HG03460 (cell line): ENCODE data around the gene SDK1.

Experiments
- ATAC-seq: cut with Tn5 transposase; IDR thresholded peaks from one replicate; pipeline ENCODE4 v1.9.1; 2021; ENCODE audit not compliant: unreplicated experiment

The SDK1 gene

GRCh38 chr7:3767917-3768777 lies 467.1 kb downstream of the SDK1 start:
- no peak for ATAC-seq

DNA sequence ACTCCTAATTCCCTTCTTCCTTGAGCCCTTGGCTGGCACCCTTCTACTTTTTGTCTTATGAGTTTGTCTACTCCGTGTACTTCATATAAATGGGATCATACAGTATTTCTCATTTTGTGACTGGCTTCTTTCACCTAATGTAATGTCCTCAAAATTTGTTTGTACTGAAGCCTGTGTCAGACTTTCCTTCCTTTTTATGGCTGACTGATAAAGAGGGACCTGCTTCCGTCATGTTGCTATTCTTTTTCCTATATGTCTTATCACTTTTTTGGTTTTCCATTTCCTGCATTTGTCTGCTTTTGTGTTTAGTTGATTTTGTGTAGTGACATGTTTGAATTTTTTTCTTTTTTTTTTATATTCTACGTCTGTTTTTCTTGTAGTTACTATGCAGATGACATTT lies 470.9 kb downstream of the SDK1 start:
- no peak for ATAC-seq

GRCh38 chr7:3778345-3778744 lies 477.3 kb downstream of the SDK1 start:
- no peak for ATAC-seq

GRCh38 chr7:3780016-3780415 lies 479.0 kb downstream of the SDK1 start:
- ATAC-seq: no peak

DNA sequence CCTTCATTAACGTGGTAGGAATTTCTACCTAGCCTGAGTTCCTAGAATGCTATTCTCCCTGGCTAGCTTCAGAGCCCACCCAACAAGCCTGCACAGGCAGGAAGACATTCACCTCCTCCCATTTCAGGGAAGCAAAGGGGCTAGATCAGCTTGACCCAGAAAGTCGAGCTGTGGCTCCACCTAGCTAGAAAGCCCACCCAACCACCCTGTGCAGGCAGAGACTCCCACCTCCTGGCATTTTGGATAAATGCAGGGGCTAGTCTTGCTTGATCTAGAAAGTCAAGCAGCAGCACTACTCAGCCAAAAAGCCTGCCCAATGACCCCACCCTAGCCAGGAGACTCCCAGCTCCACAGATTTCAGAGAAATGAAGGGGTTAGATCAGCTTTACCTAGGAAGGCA lies 479.5 kb downstream of the SDK1 start:
- ATAC-seq: no peak

GRCh38 chr7:3781607-3782006 lies 480.6 kb downstream of the SDK1 start:
- no peak for ATAC-seq

DNA sequence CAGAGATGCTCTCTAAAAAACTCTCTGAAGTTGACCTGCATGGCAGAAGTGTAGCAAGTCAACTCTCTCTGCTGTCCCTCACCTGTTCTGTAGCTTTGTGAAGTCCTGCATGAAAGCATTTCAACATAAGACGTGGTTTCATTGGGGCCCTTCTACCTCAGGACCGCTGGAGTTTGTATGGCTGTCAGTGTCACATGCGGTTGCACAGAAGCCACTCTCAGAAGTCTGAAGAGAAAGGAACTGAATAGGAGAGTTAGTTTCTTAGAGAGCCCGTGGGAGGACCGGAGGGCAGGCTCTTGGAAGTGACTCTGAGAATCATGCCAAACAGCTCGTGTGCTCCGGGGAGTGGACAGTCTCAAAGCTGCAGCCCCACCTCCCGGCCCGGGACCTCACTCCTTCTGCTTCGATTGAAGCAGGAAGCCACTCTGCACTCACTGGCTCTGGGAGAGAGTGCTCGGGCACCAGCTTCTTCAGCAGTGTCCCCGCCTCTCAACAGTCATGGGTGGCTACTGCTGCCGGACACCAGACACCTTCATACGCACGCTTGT lies 486.7 kb downstream of the SDK1 start:
- no peak for ATAC-seq

- no peak for ATAC-seq
Observed at GRCh38 chr7:3790803-3791202, 489.8 kb downstream of the SDK1 start.

DNA sequence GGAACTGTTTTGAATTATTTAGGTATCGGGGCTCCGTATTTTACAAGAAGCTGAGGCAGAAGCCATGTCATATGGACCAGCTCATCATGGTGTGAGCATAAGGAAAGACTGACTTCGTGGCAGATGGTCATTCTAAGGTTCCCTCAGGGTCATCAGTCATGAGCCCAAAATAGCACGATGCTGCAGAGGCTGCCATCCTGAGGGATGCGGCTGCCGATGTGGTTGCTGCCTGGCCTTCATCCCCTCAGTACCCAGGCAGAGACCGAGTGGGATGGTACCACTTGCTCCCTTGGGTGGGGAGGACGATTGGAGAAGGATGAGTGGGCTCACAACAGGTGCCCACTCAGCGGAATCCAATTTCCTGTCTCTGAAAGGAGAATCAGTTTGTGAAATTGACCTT lies 490.3 kb downstream of the SDK1 start:
- ATAC-seq: no peak

- ATAC-seq: no peak
Observed at GRCh38 chr7:3795141-3795540, 494.1 kb downstream of the SDK1 start.

DNA sequence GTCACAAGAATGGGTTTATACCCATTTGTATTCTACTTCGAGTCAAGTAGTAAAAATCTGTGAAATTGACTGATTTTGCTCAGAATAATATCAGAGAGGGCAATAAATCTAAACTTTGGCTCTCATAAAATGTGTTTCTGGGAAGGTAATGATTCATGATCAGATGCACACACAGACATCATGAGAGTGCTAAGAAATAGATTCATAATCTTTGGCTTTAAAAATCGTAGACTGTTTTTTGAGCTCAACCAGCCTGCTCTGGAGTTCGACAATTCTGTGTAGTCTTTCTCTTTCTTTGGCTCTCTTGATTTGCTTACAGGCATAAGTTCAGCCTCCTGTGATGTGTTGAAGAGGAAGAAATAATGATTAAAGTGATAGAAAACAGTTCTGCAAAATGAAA lies 494.7 kb downstream of the SDK1 start:
- no peak for ATAC-seq

DNA sequence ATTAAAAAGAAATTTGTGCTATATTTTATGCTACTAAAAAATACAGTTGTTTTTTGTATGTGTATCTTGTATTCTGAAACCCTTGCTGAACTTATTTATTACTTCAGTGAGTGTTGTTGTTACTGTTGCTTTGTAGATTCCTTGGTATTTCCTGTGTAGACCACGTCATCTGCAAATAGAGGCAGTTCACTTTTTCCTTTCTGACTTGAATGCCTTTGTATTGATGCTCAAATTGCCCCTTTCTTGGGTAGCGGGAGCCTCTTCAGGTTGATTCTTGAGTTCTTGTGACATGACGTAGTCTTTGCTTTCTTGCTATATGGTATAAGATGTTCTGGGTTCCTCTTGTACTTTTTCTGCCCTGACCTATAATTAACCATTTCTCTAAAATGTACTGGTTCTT lies 504.1 kb downstream of the SDK1 start:
- ATAC-seq: no peak

DNA sequence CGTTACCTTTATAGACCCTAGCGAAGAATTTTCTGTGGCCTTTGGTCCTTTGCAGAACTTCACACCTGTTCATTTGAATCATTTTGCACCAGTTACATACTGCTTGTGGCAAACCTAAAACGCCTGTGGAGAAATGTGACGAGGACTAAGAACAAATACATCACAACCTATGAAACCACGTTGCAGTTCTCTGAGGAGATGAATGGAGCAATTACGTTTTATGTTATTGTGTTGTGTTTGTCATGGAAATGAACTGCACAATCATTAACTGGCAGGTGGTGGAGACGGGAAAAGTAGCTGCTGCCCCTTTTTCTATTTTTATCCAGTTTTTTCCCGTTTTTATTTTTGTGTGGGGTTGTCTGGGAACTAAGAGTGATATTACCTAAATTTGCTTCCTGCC lies 505.5 kb downstream of the SDK1 start:
- ATAC-seq: no peak

DNA sequence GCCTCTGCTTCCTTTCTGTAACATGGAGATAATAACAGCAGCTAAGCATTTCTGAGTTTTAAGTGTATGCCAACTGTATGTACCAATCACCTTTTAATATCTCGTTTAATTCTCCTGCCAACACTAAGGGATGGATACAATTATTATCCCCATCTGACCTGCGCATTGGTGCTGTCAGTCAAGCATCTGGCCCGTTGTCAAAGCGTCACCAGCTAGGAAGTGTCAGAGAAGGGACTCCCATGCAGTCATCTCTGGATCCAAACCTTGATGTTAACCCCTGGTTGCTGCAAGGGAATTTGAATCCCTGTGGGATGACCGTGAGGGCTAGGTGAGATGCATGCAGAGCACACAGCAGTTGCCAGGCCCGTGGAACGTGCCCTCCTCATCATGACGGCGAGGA lies 506.8 kb downstream of the SDK1 start:
- no peak for ATAC-seq

- ATAC-seq: no peak
Observed at GRCh38 chr7:3821488-3821887, 520.4 kb downstream of the SDK1 start.

DNA sequence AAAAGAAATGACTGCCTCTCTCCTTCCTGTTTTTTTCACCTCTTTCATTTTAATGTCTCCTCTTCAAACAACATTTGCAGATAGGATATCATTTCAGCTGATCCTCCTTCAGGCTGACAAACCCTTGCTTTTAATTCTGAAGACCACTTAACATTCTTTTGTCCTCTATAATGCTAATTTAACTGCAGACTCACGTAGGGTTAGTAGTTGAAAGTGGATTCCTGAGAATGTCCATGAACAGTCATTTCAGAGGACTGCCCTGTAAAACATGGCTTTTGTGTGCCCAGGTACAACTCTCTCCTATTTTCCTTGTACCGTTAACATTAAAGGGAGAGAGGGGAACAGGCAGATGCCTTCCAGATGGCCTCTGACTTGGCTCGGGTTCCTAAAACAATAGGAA lies 524.4 kb downstream of the SDK1 start:
- no peak for ATAC-seq

GRCh38 chr7:3832199-3832598 lies 531.1 kb downstream of the SDK1 start:
- no peak for ATAC-seq

- ATAC-seq: no peak
Observed at GRCh38 chr7:3835109-3835508, 534.1 kb downstream of the SDK1 start.

- ATAC-seq: no peak
Observed at GRCh38 chr7:3836855-3837254, 535.8 kb downstream of the SDK1 start.

DNA sequence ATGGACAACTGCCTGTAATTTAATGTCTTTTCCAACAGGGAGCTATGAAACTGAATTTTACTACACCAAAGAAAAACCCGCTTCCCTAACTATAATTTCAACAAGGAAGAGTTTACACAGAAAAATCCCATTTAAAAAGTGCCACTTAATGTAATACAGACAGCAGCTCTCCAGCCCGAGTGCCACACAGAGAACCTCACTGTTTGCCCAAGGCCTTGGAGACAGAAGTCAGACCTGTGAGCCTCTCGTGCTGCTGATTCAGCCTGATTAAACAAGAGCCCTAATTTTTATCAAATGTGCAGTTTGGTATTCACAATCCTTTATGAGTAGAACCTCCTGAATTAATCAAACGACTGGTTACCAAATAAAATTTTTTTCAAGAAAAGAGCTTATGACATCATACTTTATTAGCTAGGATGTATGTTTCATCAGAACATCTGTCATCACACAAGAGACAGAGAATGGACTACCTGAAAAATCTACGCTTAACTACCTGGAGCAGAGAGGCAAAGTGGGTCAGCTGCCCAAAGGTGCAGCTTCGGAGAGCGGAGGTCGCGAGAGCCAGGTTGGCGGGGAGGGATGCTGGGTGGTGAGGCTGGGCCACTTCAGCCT lies 543.6 kb downstream of the SDK1 start:
- no peak for ATAC-seq

- no peak for ATAC-seq
Observed at GRCh38 chr7:3846738-3847137, 545.7 kb downstream of the SDK1 start.

DNA sequence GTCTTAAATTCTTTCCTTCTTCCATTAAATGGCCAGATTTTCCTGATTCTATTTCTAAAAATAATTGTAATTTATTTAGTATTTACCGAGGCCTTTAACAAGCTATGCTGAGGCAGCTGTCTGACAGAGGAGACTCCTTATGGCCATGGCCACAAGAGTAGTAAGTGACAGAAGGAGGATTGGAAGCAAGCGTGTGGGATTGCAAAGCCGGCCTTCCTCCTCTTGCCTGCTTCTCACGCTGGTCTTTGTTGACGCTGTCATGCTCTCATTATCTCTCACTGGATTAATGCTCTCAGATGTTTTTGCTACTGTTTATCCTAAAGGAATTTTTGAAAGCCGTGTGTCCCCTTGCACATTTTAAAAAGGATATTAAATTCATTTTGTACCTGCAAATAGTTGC lies 546.3 kb downstream of the SDK1 start:
- no peak for ATAC-seq
